ENCODE data around the gene TRMT11. TPM values are rescaled to one million over a fixed set of nuclear protein-coding genes. Genes with fewer than 3 reads are reported as not detected.

TRMT11 gene
- total RNA-seq, 8 experiments from 2014 or later, result 29.0 to 60.3 (median 39.0) TPM

DNA sequence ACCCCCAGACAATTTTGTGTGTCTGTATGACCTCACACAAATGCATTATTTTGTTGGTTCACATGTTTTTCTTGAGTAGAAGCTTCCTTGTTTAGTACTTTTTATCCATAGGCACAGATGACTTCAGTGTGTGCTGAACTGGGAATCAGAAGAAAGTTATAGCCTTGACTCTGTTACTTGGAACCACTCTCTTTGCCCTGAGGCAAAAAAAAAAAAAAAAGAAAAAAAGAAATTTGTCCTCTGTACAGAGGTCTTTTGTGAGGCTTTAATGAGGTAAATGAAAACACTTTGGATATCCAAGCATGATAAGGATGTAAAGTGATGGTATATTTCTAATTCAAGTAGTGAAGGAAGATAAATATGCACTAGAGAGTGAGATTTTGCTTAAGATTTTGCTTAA lies 51.9 kb downstream of the TRMT11 start:
- in situ Hi-C loops (cut with MboI; ENCODE audit: low pct_unique_long_range_greater_than_20kb in 2 of 9, low sequenced_read_pairs in 9 of 9, unreplicated experiment in 9 of 9), result loop anchor here in 1 of 9 experiments (25.0 kb wide), 1 partner anchor 1074 kb away; the partner anchor contains the start of gene RSPO3
- no peak for ATAC-seq (replicated peaks in 6 of 8)

DNA sequence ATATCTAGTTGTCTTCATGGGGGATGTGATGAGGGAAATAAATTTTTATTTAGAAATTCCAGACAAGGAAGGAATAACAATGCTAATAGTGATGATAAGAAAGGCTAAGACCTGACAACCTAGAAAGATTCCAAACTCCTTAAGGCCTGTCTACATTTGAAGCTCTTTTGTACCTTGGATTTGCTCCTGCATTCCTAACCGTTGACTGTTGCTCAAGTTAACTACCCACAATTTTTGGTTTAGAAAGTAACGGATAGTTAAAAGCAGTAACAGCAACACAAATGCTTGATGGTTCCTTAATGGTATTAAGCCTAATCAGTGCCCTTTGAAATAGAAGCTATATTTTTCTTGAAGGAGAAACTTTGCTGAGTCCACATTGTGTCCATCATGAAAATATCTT lies 52.9 kb downstream of the TRMT11 start:
- Histone ChIP-seq H3K4me3 (no peak overlapping the region), H3K27ac (no peak overlapping the region), H3K4me1 (replicated peaks in 1 of 2) (peaks cover 0 to 5% of the 10 kb centered on the region in 2 donors)
- in situ Hi-C loops (cut with MboI; ENCODE audit: low pct_unique_long_range_greater_than_20kb in 2 of 9, low sequenced_read_pairs in 9 of 9, unreplicated experiment in 9 of 9), result loop anchor here in 1 of 9 experiments (25.0 kb wide), 1 partner anchor 1073 kb away; the partner anchor contains the start of gene RSPO3
- no peak for ATAC-seq (replicated peaks in 6 of 8)
- 41 to 100% (median 90%) methylated on average over 1 to 2 of the region's 2 CpGs; no CpG with 5 or more reads in 1 of the 10 experiments for WGBS, 10 experiments

More for the DNA sequence above, 51.9 kb downstream of the TRMT11 start:
- Histone ChIP-seq H3K4me1 (replicated peaks in 1 of 2) (peaks cover 0 to 5% of the 10 kb centered on the region in 2 donors), H3K4me3 (no peak overlapping the region), H3K27ac (no peak overlapping the region)

DNA sequence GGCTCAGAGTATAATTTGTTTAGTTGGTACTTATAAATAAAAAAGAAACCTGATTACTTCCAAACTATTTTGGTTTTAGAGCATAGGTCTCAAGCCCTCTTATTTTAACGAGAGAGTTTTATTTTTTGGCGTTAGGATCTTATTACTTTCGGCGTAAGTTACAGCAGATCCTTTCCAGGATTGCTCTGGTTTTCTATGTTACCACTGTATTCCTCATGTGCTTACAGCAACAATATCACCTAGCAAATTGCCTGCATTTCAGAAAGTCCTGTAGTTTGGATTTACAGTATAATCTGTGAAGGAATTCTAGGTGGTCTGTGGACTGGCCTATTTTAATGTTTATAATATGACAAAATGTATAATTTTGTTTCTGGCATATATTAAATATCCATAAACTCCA lies 54.1 kb downstream of the TRMT11 start:
- in situ Hi-C loops (cut with MboI; ENCODE audit: low pct_unique_long_range_greater_than_20kb in 2 of 9, low sequenced_read_pairs in 9 of 9, unreplicated experiment in 9 of 9), result loop anchor here in 1 of 9 experiments (25.0 kb wide), 1 partner anchor 1072 kb away; the partner anchor contains the start of gene RSPO3
- ATAC-seq (replicated peaks in 6 of 8), result no peak
- WGBS, 10 experiments, result 67 to 100% (median 93%) methylated on average over 1 to 4 of the region's 4 CpGs; no CpG with 5 or more reads in 1 of the 10 experiments
- Histone ChIP-seq H3K27ac (no peak overlapping the region), H3K4me3 (no peak overlapping the region), H3K4me1 (replicated peaks in 1 of 2) (peaks cover 0 to 5% of the 10 kb centered on the region in 2 donors)

DNA sequence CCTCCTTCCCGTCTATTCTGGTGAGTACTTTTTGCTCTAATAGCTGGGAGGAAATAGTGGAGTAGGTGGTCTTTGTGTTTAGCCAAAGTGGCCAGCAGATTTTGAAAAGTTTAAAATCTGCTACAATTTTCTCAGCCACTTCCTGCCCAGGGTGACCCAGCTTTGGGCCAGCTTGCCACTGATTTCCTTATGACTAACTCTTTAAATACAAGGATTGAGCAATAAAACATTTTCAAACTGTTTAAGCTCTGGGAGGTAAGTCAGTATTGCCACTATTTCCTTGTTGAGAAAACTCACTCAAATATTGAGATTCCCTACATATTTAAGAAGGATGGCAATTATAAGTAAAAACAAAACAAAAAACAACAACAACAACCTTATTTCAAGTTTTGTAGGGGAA lies 54.5 kb downstream of the TRMT11 start:
- Histone ChIP-seq H3K4me1 (replicated peaks in 1 of 2) (peaks cover 0 to 5% of the 10 kb centered on the region in 2 donors), H3K4me3 (no peak overlapping the region), H3K27ac (no peak overlapping the region)
- in situ Hi-C loops (cut with MboI; ENCODE audit: low pct_unique_long_range_greater_than_20kb in 2 of 9, low sequenced_read_pairs in 9 of 9, unreplicated experiment in 9 of 9), result loop anchor here in 1 of 9 experiments (25.0 kb wide), 1 partner anchor 1071 kb away; the partner anchor contains the start of gene RSPO3
- peak in 2 of 8 experiments; percentile 21 to 46 for ATAC-seq (replicated peaks in 6 of 8)
- WGBS, 10 experiments, result 0 to 100% (median 86%) methylated on average over 1 of the region's 1 CpG; no CpG with 5 or more reads in 3 of the 10 experiments

GRCh38 chr6:126041516-126041915 lies 55.2 kb downstream of the TRMT11 start:
- in situ Hi-C loops (cut with MboI; ENCODE audit: low pct_unique_long_range_greater_than_20kb in 2 of 9, low sequenced_read_pairs in 9 of 9, unreplicated experiment in 9 of 9), result loop anchor here in 1 of 9 experiments (25.0 kb wide), 1 partner anchor 1071 kb away; the partner anchor contains the start of gene RSPO3
- peaks cover 0 to 5% of the 10 kb centered on the region in 2 donors for H3K4me1 ChIP-seq (replicated peaks in 1 of 2)
- no peak overlapping the region for H3K27ac ChIP-seq
- peak in 1 of 8 experiments; percentile 65 for ATAC-seq (replicated peaks in 6 of 8)
- no peak overlapping the region for H3K4me3 ChIP-seq

- no peak overlapping the region for H3K27ac ChIP-seq
- ATAC-seq (replicated peaks in 6 of 8), result peak in 1 of 8 experiments; percentile 59
- peaks cover 0 to 5% of the 10 kb centered on the region in 2 donors for H3K4me1 ChIP-seq (replicated peaks in 1 of 2)
- in situ Hi-C loops (cut with MboI; ENCODE audit: low pct_unique_long_range_greater_than_20kb in 2 of 9, low sequenced_read_pairs in 9 of 9, unreplicated experiment in 9 of 9), result loop anchor here in 1 of 9 experiments (25.0 kb wide), 1 partner anchor 1070 kb away; the partner anchor contains the start of gene RSPO3
- H3K4me3 ChIP-seq, result no peak overlapping the region
- WGBS, 10 experiments, result 80 to 100% (median 100%) methylated on average over 1 of the region's 1 CpG; no CpG with 5 or more reads in 5 of the 10 experiments
Measured at GRCh38 chr6:126042001-126042419, 55.7 kb downstream of the TRMT11 start.

DNA sequence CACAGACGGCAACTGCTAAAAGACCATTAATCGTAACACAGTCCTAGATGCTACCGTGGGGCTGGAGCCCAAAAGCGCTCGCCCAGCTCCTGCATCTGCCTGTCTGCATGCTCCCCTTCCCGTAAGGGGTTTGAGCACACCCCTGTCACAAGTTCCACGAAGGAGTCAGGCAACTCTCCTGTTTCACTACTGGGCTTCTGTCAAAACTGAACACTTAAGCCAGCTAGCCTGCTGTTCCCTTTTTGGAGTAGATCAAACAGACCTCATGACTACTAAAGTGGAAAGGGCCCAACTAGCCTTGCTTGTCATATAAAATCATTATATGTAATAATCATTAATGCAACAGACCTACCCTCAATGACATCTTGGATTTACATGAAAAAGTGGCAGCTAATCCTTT lies 61.3 kb downstream of the TRMT11 start:
- ATAC-seq (replicated peaks in 6 of 8), result no peak
- 65 to 100% (median 97%) methylated on average over 2 to 5 of the region's 7 CpGs; no CpG with 5 or more reads in 5 of the 10 experiments for WGBS, 10 experiments
- Histone ChIP-seq H3K4me3 (no peak overlapping the region), H3K27ac (no peak overlapping the region), H3K4me1 (replicated peaks in 1 of 2) (no peaks in the 10 kb centered on the region)
- in situ Hi-C loops (cut with MboI; ENCODE audit: low pct_unique_long_range_greater_than_20kb in 2 of 9, low sequenced_read_pairs in 9 of 9, unreplicated experiment in 9 of 9), result loop anchor here in 1 of 9 experiments (25.0 kb wide), 1 partner anchor 1065 kb away; the partner anchor contains the start of gene RSPO3

DNA sequence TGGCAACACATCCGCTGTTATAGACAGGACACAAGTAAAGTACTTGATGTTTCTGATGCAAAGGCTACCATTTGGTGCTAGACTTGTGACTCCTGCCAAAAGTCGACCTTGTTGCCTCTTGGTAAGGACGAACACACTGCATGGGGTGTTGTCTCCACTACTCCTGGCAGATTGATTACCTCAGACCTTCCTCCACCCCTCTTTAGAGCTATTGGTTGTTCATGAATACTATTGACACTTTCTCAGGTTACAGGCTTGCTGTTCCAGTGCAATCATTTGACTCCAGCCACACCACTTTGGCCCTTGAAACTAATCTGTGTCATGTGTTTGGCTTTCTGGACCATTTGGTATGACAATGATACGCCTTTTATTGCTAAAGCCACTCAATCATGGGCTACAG lies 62.3 kb downstream of the TRMT11 start:
- WGBS, 10 experiments, result 56 to 100% (median 83%) methylated on average over 1 to 3 of the region's 4 CpGs; no CpG with 5 or more reads in 3 of the 10 experiments
- H3K27ac ChIP-seq, result no peak overlapping the region
- ATAC-seq (replicated peaks in 6 of 8), result peak in 1 of 8 experiments; percentile 59
- H3K4me1 ChIP-seq (replicated peaks in 1 of 2), result no peaks in the 10 kb centered on the region
- H3K4me3 ChIP-seq, result no peak overlapping the region
- in situ Hi-C loops (cut with MboI; ENCODE audit: low pct_unique_long_range_greater_than_20kb in 2 of 9, low sequenced_read_pairs in 9 of 9, unreplicated experiment in 9 of 9), result loop anchor here in 1 of 9 experiments (25.0 kb wide), 1 partner anchor 1064 kb away; the partner anchor contains the start of gene RSPO3

DNA sequence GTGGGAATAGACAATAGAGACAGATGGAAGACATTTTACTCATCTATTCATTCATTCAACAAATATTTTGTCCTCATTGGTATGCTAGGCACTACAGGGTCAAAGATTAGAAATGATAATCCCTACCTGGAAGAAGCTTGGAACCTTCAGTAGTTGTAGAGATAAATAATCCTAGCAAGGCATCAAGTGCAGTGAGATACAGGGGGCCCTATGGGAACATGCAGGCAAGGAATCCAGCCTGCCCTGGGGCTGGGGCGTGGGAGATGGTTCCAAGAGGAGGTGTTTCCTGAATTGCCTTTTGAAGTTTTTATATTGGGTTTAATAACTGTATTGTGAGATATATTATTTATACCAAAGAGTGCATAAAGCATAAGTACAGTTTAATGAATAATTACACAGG lies 64.5 kb downstream of the TRMT11 start:
- no peak for ATAC-seq (replicated peaks in 6 of 8)
- no peak overlapping the region for H3K27ac ChIP-seq
- H3K4me1 ChIP-seq (replicated peaks in 1 of 2), result peaks cover 8 to 11% of the 10 kb centered on the region in 2 donors
- WGBS, 10 experiments, result 100% methylated on average over 1 of the region's 1 CpG; no CpG with 5 or more reads in 6 of the 10 experiments
- in situ Hi-C loops (cut with MboI; ENCODE audit: low pct_unique_long_range_greater_than_20kb in 2 of 9, low sequenced_read_pairs in 9 of 9, unreplicated experiment in 9 of 9), result no loop called here
- H3K4me3 ChIP-seq, result no peak overlapping the region

DNA sequence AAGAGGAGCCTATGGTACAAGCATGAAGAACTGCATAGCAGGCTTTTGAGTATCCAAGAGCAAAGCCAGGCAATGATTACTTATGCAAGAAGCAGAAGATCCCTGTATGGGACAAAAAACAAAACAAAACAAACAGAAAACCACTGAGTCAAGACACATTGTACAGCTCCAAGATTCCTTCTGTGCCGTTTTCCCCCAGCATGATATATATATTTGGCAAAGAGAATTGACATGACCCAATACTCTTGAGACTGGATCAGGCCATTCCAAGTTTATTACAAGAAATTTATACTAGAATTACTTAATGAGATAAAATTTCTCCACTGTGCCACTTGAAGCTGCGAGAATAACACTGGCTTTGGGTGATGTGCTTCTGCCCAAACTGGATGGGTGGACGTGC lies 65.5 kb downstream of the TRMT11 start:
- ATAC-seq (replicated peaks in 6 of 8), result no peak
- WGBS, 10 experiments, result 57 to 100% (median 88%) methylated on average over 1 to 3 of the region's 3 CpGs; no CpG with 5 or more reads in 4 of the 10 experiments
- in situ Hi-C loops (cut with MboI; ENCODE audit: low pct_unique_long_range_greater_than_20kb in 2 of 9, low sequenced_read_pairs in 9 of 9, unreplicated experiment in 9 of 9), result no loop called here
- Histone ChIP-seq H3K4me1 (replicated peaks in 1 of 2) (peaks cover 8 to 11% of the 10 kb centered on the region in 2 donors), H3K4me3 (no peak overlapping the region), H3K27ac (no peak overlapping the region)

DNA sequence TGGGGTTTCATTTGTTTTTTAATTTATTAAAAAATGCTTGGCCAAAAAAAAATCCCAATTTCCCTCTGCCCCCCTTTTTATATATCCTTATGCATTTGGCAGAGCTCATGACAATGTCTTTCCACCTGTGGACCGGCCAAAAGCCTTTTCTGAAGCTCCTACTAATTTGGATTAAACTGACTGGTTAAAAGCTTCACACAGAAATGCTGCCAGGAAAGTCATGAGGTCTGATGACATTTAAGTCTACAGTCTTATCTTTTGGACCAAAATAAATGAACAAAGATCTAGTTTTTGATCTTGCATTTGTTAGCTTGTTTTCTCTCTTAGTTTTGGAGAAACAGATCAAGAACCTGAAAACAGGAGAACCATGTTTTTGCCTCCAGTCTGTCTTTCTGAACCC lies 66.1 kb downstream of the TRMT11 start:
- ATAC-seq (replicated peaks in 6 of 8), result no peak
- peaks cover 8 to 14% of the 10 kb centered on the region in 2 donors for H3K4me1 ChIP-seq (replicated peaks in 1 of 2)
- H3K4me3 ChIP-seq, result no peak overlapping the region
- in situ Hi-C loops (cut with MboI; ENCODE audit: low pct_unique_long_range_greater_than_20kb in 2 of 9, low sequenced_read_pairs in 9 of 9, unreplicated experiment in 9 of 9), result no loop called here
- 0 to 100% (median 57%) methylated on average over 1 of the region's 1 CpG; no CpG with 5 or more reads in 1 of the 10 experiments for WGBS, 10 experiments
- no peak overlapping the region for H3K27ac ChIP-seq

DNA sequence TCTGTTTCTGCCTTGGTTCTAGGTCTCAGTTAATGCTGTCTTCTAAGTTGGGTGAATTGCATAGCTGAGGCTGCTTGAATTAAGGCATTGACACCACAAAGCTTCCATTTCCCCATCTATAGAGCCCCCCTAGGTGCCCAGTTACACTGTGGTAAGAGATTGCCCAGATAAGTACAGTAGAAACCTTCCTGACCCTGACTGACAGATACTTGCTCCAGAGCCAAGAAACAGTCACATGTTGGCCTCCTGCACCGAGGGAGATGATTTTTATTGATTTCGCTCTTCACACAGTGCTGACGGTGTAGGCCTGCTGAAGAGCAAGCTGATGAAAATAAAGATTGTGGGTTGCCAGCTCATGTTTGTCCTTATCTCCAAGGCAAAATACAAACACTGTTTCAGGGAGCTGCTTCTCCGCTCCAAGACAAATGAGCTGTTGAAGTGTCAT lies 67.9 kb downstream of the TRMT11 start:
- WGBS, 10 experiments, result 68 to 100% (median 80%) methylated on average over 1 to 4 of the region's 4 CpGs; no CpG with 5 or more reads in 3 of the 10 experiments
- Histone ChIP-seq H3K4me3 (no peak overlapping the region), H3K4me1 (replicated peaks in 1 of 2) (peaks cover 8 to 19% of the 10 kb centered on the region in 2 donors), H3K27ac (peak overlapping the region in 1 of 2 donors; percentile 15)
- in situ Hi-C loops (cut with MboI; ENCODE audit: low pct_unique_long_range_greater_than_20kb in 2 of 9, low sequenced_read_pairs in 9 of 9, unreplicated experiment in 9 of 9), result no loop called here
- peak in 6 of 8 experiments; percentile 17 to 94 (median 91) for ATAC-seq (replicated peaks in 6 of 8)

GRCh38 chr6:126054802-126055201 lies 68.5 kb downstream of the TRMT11 start:
- Histone ChIP-seq H3K4me1 (replicated peaks in 1 of 2) (peaks cover 8 to 19% of the 10 kb centered on the region in 2 donors), H3K27ac (peak overlapping the region in 1 of 2 donors; percentile 15), H3K4me3 (no peak overlapping the region)
- 75 to 100% (median 100%) methylated on average over 1 to 4 of the region's 4 CpGs; no CpG with 5 or more reads in 5 of the 10 experiments for WGBS, 10 experiments
- in situ Hi-C loops (cut with MboI; ENCODE audit: low pct_unique_long_range_greater_than_20kb in 2 of 9, low sequenced_read_pairs in 9 of 9, unreplicated experiment in 9 of 9), result no loop called here
- peak in 5 of 8 experiments; percentile 2 to 14 (median 11) for ATAC-seq (replicated peaks in 6 of 8)
